Left ventricle myocardium superior (tissue), 1 donor: Measurements from ENCODE around the gene SMYD4. TPM values are rescaled to one million over a fixed set of nuclear protein-coding genes. Genes with fewer than 3 reads are reported as not detected.
"Not testable (repeated sequence)": the region's sequence is repeated elsewhere in the genome, so short reads cannot be mapped to it uniquely, and the experiment has no call there.

Experiments
- ATAC-seq: fragments of 200-7000 bp; cut with Tn5 transposase; one replicate; pipeline ENCODE4 v1.9.1; 2020; ENCODE audit warnings: mild to moderate bottlenecking, moderate library complexity
- DNase-seq: peaks from one replicate; pipeline ENCODE4 v3.0.0-alpha.2; 2020
- intact Hi-C: fragments of 100-400 bp; cut with micrococcal nuclease; formaldehyde crosslinking; loops from one replicate; pipeline ENCODE4 v1.11.0; 2022
- total RNA-seq: library from RNA; stranded (reverse); fragmentation: NEBNext Ultra II Directional; extraction: Animal tissue kit (Norgen Biotek cat#: 25700); gene quantifications from one replicate; pipeline ENCODE4 v1.2.1, GENCODE V29; 2021
- donor health status: DM: no; HTN: yes; CAD: no; lungs with severe emphysema.

The SMYD4 gene
- total RNA-seq, 1 donor from 2014 or later: 6.9 TPM

DNA sequence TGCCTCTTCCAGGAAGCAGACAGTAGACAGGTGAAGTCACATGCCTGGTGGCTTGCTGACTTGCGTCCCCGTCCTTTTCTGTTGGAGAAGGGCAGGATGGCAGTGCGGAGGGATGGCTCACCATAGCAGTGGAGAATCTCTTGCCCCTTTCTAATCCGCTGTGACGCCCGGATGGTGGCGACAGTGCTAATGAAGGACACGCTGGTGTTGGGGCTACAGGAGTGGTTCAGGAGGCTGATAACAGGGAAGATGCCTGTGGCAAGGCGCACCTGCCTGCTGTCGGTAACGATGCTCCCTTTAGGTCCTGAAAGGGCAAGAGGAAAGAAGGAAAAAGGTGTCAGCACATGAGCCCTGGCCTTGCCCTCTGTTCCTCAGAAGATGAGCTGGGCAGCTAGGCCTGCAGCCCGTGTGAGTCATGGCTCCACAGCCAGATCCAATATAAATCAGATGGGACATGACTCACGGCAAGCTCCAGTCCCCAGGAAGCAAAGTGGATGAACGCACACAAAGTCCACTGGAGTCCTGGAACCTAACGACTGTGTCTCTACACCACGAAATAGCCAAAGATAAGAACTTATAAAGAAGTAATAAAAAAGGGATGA, 42.3 kb downstream of the SMYD4 start:
- peak; percentile 42 for ATAC-seq
- intact Hi-C loops: loop anchor here (2.0 kb wide), 1 partner anchor 41 kb away; the partner anchor contains the start of gene SMYD4
- DNase-seq: peak; percentile 70

DNA sequence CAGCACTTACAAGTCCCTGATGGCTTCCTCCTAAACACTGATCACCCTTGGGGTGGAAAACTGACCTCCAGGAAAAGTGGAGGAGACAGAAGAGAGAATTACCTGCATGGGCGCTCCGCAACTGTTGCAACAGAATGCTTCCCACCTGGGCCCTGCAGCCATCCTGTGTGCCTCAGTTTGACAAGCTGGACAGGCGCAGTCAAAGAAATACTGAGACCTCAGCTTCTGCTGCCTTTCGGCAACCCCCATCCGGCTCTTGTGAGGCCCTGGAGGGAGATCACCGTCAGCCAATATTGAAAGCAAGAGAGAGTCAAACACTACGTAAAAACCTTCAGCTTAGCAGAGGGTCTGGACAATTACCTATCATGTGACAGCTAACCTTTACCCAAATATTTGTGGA, 43.0 kb downstream of the SMYD4 start:
- intact Hi-C loops: loop anchor here (2.0 kb wide), 1 partner anchor 42 kb away; the partner anchor contains the start of gene SMYD4
- DNase-seq (peak; percentile 33), ATAC-seq (no peak)

DNA sequence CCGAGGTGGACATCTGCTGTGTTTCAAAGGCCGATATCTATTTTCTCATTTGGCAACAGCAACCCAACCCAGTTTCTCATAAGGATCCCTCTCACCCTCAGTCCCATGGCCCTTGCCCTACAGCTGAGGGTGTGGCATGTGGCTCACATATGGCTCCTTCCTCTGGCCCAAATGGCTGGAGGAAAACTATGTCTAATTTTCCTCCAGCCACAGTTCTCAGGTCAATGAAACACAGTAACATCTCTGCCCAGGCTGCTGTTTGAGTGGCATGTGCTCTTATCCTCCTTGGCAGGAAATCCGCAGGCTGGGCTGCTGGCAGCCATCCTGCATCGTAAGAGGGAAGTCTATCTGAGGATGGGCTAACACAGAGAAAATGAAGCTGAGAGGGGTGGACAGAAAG, 43.8 kb downstream of the SMYD4 start:
- intact Hi-C loops: loop anchor here (2.0 kb wide), 1 partner anchor 43 kb away; the partner anchor contains the start of gene SMYD4
- DNase-seq (peak; percentile 76), ATAC-seq (peak; percentile 38)

DNA sequence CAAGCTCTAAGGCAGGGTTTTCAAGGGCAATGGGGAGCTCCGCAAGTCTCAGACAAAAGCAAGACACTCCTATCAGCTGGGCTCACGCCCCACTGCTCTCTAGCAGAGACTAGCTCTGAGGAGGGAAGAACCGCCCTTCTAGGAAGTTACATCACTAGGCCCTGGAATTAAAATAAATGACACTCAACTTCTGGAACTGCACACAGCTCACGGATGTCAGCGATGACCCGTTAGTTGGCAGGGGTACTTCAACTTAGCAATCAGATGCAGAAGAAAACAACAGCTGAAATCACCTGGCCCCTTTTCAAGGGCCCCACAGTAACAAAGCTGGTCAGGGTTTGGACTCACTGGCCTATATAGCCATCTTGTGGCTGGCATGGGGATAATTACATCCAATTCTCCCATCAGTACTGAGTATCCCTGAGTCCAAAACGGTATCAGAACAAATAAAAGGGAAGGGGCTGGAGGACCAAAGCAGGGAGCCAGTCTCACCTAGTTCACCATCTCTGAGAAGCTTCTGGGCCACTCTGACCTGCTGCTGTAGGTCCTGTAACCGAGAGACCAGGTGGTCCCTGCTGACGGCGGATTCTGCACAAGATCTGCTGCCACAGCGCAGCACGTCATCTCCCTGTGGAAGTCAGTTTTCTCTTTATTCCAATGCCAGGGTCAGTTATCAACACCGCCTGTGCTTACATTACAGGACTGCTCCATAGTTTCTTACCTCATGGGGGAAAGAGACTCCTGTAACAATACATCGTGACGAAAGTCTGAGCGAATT, 45.7 kb downstream of the SMYD4 start:
- ATAC-seq: peak; percentile 73
- DNase-seq: peak; percentile 82
- intact Hi-C loops: loop anchor here (5.0 kb wide), 1 partner anchor 67 kb away; no protein-coding TSS in a partner anchor

DNA sequence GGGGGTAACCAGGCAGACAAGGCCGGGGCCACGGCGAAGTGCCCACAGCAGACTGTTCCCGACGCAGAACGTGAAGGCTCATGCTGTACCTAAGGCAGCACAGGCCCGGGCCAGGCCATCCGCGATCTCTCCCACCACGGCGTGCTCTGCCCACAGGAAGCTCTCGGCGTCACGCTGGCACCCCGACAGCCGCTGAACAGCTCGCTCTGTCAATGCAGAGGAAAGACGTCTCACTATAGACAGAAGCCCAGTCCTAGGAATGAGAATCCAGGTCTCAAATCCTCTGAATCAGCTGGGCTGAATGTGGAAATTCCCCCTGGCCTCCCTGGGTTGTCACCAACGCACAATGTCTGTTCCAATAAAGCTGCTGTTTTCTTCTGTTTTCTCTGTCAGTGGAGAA, 46.4 kb downstream of the SMYD4 start:
- DNase-seq: peak; percentile 65
- intact Hi-C loops: loop anchor here (5.0 kb wide), 1 partner anchor 66 kb away; no protein-coding TSS in a partner anchor

DNA sequence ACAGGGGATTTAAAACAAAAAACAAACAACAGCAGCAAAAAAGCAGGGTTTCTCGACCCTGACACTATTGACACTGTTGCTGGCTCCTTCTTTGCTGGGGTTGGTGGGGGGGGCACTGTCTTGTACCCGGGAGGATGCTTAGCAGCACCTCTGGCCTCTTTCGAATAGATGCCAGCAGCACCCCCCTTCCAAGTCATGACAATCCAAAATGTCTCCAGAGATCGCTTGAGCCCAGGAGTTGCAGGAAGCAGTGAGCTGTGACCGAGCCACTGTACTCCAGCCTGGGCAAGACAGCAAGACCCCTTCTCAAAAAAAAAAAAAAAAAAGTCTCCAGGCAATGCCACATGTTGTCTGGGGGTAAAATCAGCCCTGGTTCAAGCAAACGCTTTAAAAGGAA, 47.5 kb downstream of the SMYD4 start:
- intact Hi-C loops: loop anchor here (5.0 kb wide), 1 partner anchor 65 kb away; no protein-coding TSS in a partner anchor
- ATAC-seq (no peak), DNase-seq (peak; percentile 23)

More for the DNA sequence above, 46.4 kb downstream of the SMYD4 start:
- peak; percentile 2 for ATAC-seq

DNA sequence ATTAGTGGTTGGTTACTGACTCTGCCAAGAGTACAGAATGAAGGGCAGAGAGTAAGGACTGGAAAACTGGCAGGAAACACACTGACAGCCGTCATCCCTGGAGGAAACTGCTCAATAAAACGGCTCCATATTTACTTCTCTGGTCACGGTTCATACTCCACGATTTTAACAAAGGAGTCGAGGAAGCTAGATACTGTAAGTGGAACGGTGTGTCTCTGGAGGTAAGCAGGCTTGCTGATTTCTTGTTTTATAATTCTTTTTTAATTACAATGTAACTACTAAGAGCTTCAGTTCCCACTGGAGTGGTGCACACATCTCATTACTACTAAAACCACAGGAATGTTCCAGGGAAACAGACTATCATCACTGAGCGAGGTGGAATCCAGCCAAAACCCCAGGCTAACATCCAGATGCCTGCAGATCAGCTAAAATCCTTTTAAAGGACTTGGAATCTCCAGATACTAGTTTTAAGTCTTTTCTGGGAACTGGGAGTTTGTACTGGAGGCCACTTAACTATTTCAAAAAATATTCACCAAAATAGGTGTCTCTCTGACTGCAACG, 50.1 kb downstream of the SMYD4 start:
- ATAC-seq: peak; percentile 39
- intact Hi-C loops: loop anchor here (5.0 kb wide), 1 partner anchor 62 kb away; no protein-coding TSS in a partner anchor
- DNase-seq: peak; percentile 76

DNA sequence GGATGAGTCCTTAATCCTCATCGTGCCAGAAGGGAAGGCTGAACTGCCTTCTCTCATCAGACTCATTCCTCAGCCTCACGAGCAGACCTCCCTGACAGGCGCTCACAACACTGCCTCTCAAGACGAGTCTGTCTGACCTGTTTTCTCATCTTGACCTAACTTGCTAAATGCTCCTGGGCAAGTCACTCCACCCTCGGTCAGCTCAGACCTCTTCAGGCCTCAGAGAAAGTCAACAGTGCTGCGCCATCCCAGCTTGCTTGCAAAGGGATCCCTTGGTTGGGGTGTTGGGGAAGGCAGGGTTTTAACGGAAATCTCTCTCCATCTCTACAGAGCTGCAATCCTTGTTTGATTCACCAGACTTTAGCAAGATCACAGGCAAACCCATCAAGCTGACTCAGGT, 52.8 kb downstream of the SMYD4 start:
- intact Hi-C loops: no loop called here

DNA sequence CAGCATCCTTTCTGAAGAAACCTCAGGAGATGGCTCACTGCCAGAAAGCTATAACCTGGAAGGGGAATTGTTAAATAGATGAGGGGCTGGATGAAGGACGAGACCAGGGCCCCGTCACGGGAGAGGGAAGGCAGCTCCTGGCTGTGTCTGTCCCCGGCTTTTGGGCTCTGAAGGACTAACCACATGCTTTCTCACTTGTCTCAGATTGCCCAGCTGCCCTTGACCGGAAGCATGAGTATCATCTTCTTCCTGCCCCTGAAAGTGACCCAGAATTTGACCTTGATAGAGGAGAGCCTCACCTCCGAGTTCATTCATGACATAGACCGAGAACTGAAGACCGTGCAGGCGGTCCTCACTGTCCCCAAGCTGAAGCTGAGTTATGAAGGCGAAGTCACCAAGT, 53.4 kb downstream of the SMYD4 start:
- DNase-seq (peak; percentile 11), ATAC-seq (no peak)
- intact Hi-C loops: no loop called here

More for the DNA sequence above, 52.8 kb downstream of the SMYD4 start:
- DNase-seq (peak; percentile 13), ATAC-seq (no peak)

DNA sequence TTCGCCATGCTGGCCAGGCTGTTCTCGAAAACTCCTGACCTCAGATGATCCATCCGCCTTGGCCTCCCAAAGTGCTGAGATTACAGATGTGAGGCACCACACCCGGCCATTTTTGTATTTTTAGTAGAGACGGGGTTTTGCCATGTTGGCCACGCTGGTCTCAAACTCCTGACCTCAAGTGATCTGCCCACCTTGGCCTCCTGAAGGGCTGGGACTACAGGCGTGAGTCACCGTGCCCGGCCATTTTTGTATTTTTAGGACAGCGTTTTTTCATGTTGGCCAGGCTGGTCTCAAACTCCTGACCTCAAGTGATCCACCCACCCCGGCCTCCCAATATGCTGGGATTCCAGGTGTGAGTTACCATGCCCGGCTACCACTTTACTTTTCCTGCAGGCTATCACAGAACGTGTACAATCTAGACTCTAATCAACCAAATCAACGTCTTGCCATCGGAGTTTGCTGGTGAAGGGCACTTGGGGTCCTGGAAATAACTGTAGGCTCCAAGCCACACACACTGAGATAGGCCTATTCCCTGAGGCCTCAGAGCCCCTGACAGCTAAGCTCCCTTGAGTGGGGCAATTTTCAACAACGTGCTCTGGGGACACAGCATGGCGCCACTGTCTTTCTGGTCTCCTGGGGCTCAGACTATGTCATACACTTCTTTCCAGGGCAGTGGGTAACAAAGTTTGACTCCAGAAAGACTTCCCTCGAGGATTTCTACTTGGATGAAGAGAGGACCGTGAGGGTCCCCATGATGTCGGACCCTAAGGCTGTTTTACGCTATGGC, 55.1 kb downstream of the SMYD4 start:
- intact Hi-C loops: no loop called here
- ATAC-seq (no peak), DNase-seq (peak; percentile 4)

DNA sequence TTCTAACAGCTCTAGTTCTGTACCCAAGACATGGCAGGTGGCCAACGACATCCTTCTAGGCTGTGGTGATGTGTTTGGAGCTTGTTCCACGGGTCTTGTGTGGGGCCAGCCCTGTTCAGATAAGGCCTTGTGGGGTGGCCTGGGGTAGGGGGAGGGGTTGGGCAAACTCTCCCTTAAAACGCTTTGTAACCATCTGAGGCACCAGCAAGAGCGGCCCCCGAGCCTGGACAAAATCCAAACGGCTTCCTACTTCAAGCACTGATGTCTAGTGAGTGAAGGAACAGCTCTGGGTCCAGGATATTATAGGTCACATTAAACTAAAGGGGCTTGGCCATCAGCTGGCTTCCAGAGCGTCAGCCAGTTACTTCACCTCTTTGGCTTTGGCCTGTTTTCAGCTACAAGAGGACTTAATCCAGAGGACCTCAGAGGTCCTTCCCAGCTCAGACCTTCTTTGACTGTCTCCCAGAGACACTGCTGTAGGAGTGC, 56.0 kb downstream of the SMYD4 start:
- intact Hi-C loops: no loop called here
- peak; percentile 55 for DNase-seq
- ATAC-seq: peak; percentile 46

DNA sequence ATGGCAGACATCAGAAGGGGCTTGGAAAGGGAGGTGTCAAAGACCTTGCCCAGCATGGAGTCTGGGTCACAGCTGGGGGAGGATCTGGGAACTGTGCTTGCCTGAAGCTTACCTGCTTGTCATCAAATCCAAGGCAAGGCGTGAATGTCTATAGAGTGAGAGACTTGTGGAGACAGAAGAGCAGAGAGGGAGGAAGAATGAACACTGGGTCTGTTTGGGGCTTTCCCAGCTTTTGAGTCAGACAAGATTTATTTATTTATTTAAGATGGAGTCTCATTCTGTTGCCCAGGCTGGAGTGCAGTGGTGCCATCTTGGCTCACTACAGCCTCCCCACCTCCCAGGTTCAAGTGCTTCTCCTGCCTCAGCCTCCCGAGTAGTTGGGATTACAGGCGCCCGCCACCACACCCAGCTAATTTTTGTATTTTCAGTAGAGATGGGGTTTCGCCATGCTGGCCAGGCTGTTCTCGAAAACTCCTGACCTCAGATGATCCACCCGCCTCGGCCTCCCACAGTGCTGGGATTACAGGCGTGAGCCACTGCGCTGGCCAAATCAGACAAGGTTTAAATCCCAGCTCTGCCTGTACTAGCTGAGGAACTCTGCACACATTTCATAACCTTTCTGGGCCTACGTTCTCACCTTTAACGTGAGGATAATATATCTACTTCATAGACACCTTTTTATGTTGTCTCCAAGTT, 56.6 kb downstream of the SMYD4 start:
- ATAC-seq (peak; percentile 69), DNase-seq (peak; percentile 62)
- intact Hi-C loops: not testable (repeated sequence)

DNA sequence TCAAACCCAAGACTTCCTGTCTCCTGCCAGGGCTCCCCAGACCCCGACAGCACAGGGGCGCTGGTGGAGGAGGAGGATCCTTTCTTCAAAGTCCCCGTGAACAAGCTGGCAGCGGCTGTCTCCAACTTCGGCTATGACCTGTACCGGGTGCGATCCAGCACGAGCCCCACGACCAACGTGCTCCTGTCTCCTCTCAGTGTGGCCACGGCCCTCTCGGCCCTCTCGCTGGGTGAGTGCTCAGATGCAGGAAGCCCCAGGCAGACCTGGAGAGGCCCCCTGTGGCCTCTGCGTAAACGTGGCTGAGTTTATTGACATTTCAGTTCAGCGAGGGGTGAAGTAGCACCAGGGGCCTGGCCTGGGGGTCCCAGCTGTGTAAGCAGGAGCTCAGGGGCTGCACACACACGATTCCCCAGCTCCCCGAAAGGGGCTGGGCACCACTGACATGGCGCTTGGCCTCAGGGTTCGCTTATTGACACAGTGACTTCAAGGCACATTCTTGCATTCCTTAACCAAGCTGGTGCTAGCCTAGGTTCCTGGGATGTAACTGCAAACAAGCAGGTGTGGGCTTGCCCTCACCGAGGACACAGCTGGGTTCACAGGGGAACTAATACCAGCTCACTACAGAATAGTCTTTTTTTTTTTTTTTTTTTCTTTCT, 59.8 kb downstream of the SMYD4 start:
- no peak for DNase-seq
- intact Hi-C loops: no loop called here
- no peak for ATAC-seq

DNA sequence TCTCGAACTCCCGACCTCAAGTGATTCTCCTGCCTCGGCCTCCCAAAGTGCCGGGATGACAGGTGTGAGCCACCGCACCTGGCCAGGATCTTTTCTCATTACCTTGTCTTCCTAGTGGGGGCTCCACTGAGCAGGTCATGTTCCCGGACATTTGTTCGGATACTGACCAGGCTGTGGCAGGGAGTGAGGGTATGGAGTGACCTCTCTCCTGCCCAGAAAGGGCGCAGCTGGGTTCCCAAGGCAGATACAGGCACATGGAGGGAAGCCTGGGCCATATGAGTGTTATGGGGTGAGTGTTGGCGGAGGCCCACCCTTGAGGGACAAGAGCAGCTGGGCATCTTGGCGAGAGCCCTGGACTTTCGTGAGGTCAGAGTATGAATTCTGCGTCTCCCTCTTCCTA, 62.3 kb downstream of the SMYD4 start:
- no peak for ATAC-seq
- no peak for DNase-seq
- intact Hi-C loops: no loop called here

DNA sequence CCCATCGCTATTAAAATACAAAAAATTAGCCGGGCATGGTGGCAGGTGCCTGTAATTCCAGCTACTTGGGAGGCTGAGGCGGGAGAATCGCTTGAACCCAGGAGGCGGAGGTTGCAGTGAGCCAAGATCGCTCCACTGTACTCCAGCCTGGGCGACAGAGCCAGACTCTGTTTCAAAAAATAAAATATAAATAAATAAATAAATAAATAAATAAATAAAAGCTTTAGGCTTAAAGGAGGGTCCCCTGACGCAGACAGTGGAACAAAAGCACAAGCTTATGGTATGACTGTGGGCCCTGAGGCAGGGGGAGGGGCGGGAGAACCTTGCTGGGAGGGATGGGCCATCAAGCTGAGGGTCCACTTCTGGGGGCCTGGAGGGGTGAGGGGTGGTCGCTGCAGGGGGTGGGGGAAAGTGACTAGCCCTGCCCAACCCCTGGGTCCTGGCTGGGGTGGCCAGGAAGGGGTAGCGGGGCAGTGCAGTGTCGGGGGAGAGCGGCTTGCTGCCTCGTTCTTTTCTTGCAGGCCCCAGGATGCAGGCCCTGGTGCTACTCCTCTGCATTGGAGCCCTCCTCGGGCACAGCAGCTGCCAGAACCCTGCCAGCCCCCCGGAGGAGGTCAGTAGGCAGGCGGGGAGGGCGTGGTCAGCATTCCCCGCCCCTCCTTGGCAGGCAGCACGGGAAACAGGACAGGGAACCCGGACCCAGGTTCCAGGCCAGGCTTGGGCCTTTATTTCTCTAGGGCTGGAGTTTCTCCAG, 63.1 kb downstream of the SMYD4 start:
- peak; percentile 70 for DNase-seq

DNA sequence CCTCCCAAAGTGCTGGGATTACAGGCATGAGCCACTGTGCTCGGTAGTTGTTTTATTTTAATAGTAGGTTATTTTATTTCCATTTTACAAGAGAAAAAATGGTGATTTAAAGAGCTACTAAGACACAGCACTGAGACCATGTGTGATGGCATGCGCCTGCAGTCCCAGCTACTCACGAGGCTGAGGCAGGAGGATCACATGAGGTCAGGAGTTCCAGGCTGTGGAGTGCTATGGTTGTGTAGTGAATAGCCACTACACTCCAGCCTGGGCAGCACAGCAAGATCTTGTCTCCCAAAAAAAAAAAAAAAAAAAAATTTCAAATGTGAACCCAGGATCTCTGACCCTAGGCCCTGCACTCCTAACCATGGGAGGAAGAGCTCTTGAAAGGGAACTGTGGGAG, 64.1 kb downstream of the SMYD4 start:
- intact Hi-C loops: no loop called here
- ATAC-seq (no peak), DNase-seq (no peak)

More for the DNA sequence above, 63.1 kb downstream of the SMYD4 start:
- intact Hi-C loops: no loop called here
- ATAC-seq: no peak

DNA sequence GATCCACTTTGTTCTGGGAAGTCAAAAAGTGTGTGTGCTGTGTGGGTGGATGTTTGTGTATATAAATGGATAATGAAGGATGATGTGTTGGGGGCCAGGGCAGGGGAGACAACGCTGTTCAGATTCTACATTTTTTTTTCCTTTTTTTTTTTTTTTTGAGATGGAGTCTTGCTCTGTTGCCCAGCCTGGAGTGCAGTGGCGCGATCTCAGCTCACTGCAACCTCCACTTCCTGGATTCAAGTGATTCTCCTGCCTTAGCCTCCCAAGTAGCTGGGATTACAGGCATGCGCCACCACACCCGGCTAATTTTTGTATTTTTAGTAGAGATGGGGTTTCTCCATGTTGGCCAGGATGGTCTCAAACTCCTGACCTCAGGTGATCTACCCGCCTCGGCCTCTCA, 65.0 kb downstream of the SMYD4 start:
- peak; percentile 8 for ATAC-seq
- DNase-seq, intact Hi-C loops: not testable (repeated sequence)
